Measurements from ENCODE around the gene CORO7.

CORO7 gene

GRCh38 chr16:4416200-4417032 lies at the start of gene CORO7:
CORO7 (minus strand) TSS chr16:4416596; CDS start chr16:4416518, 78 bp downstream.
- peak; percentile 99 for DNase-seq

GRCh38 chr16:4463522-4464163 lies 47.2 kb upstream of the CORO7 start:
- no peak for DNase-seq

DNA sequence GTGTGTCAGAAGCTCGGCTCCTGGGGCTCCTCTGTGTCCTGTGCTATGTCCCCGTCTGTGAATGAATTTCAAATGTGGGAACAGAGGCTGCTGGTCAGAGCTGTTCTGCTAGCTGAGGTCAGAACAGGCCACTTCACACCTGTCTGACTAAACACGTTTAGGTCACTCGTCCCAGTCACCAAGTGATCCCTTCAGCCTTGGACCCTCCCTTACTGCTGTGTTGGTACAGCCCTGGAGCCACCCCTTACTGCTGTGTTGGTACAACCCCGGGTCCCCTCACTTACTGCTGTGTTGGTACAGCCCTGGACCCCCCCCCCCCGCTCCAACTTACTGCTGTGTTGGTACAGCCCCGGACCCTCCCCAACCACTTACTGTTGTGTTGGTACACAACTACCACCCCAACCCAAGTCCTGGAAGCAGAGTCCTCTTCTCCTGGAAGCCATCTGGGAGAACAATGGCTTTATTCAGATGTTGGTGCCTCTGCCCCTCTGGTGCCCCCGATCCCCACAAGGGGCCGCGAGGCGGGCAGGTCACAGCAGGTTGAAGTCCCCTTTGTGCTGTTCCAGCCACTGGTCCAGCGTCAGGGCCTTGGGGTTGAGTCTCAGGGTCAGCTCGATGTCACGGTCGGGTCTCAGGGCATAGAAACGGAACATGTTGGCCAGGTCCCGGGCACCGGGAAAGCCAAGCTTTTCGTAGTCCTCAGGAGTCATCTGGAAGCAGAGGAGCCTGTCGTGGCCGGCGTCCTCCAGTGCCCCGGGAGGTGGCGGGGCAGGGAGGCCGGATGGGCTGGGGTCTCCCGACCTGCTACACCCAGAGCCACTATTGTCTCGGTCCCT lies 45.1 kb upstream of the CORO7 start:
- DNase-seq: no peak

DNA sequence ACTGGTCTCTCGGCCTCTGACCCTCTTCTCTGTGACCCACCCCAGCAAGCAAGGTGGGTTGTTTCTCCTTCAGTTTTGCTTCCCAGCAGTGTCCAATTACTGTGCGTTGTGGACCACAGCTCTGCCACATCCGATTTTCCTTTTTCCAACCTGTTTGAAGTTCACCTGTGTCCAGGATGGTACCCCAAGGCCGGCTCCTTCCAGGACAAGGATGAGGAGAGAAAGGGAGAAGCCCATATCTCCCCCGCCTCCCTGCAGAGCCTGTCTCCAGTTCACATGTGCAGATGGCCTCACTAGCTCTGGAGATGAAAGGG lies 44.5 kb upstream of the CORO7 start:
- DNase-seq: no peak

- no peak for DNase-seq
Measured at GRCh38 chr16:4455951-4456350, 39.6 kb upstream of the CORO7 start.

- DNase-seq: no peak
Measured at GRCh38 chr16:4455081-4455480, 38.7 kb upstream of the CORO7 start.

- no peak for DNase-seq
Measured at GRCh38 chr16:4454623-4455022, 38.2 kb upstream of the CORO7 start.

GRCh38 chr16:4452674-4453073 lies 36.3 kb upstream of the CORO7 start:
- DNase-seq: no peak

DNA sequence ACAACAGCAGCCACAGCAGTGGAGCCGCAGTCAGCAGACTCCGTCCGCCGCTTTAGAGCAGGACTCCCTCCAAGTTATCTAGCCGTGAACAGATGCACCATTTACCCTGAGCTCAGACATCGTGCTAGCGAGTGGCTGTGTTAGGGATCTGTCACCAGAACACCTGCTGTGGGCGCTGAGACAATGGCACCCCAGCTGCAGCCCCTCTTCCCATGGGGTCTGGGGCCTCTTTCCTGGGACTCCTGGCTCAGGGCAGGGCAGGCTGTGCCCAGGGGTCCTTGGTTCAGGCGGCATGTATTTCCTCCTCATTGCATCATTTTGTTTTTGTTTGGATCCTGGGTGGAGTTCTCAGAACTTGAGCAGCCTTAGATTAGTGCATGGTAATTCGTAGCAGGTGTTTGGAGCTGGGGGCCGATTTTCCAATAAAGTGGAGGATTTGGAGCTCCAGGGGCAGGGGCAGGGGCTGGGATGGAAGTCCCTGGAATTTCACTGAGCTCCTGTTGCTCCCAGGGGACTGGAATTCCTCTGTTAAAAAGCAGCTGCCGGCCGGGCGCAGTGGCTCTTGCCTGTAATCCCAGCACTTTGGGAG lies 34.6 kb upstream of the CORO7 start:
- DNase-seq: no peak

- no peak for DNase-seq
Measured at GRCh38 chr16:4450430-4450829, 34.0 kb upstream of the CORO7 start.

- DNase-seq: no peak
Measured at GRCh38 chr16:4443986-4444385, 27.6 kb upstream of the CORO7 start.

DNA sequence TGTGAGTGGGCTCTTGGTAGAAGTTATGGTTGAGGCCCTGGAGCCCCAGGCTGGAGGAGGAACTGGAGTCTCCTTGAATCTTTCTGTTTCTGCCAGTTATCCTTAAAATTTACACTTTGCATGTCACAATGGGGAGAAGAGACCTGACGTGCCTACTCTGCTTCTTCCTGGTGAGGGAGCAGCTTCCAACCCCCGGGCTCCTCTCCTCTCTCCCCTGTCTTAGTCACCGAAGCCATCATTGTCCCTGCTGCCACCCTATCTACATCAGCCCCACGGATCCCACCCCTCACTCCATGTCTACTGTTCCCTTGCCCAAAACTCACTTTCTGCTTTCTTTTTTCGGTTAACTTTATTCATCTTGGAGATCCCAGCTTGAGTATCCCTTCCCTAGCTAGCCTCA lies 26.9 kb upstream of the CORO7 start:
- DNase-seq: no peak

DNA sequence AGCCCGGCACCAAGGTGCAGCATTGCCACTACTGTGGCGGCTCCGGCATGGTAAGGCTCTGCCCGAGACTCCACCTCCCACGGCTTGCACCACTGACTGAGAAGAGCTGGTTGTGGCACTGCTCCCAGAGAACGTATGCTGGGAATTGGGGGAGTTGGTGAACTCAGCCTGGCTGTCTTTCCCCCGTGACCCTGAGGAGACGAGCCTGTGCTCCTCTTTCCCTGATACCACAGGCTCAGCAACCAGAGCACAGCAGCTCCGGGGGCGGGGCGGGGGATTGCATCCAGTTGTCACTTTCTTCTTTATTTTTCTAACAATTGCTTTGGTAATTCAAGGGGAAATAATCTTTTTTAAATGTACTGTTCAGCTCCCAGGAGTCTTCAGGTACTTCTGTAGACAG lies 26.0 kb upstream of the CORO7 start:
- no peak for DNase-seq

DNA sequence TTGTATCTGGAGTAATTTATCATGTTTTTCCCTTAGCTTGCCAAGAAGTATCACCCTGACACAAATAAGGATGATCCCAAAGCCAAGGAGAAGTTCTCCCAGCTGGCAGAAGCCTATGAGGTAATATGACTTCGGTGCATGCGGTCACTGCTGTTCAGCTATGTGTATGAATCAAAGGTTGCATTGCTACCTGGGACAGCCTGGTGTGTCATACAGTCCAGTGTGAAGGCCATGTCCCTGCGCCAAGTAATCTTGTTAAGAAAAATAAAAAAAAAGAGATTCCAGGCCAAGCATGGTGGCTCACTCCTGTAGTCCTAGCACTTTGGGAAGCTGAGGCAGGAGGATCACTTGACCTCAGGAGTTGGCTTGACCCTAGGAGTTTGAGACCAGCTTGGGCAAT lies 21.0 kb upstream of the CORO7 start:
- no peak for DNase-seq

GRCh38 chr16:4435337-4436067 lies 19.1 kb upstream of the CORO7 start:
- no peak for DNase-seq

- DNase-seq: no peak
Measured at GRCh38 chr16:4433914-4434787, 17.8 kb upstream of the CORO7 start.

DNA sequence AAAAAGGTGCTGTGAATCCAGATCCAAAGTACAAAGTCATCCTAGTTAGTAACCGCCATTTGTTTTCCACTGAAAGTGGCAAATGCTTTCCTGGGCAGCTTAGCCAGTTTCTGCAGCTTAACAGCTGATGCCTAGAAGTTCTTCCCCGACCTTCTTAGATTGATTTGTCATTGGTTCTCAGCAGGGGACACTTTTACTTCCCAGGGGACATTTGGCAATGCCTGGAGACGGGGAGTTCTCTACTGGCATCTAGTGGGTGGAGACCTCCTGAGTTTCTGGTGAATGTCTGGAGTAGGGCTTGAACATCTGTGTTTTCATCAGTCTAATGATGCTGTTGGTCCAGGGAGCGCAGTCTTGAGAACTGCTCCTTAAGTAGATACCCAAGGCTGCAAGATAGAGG lies 16.8 kb upstream of the CORO7 start:
- no peak for DNase-seq

GRCh38 chr16:4431023-4431422 lies 14.6 kb upstream of the CORO7 start:
- no peak for DNase-seq

- no peak for DNase-seq
Measured at GRCh38 chr16:4428500-4428899, 12.1 kb upstream of the CORO7 start.

- no peak for DNase-seq
Measured at GRCh38 chr16:4426722-4427372, 10.5 kb upstream of the CORO7 start.

GRCh38 chr16:4426021-4426684 lies 9.8 kb upstream of the CORO7 start:
- no peak for DNase-seq

Measured in CD4-positive, alpha-beta T cell treated with Interleukin-17A for 1 hour (primary cell).